Stomach smooth muscle (tissue), 2 donors: Measurements from ENCODE around the gene PLA2G2C.

Experiments used
- H3K27ac ChIP-seq: one replicate; pipeline ENCODE4 v1.7.0; 2013; ENCODE audit warnings: mild to moderate bottlenecking, low read length, inconsistent platforms
- H3K27me3 ChIP-seq, 2 donors: one replicate each; pipeline ENCODE4 v1.7.0; 2013; ENCODE audit warnings: low read length in 2 of 2; ENCODE audit not compliant: insufficient read depth in 2 of 2, control insufficient read depth in 1 of 2
- H3K36me3 ChIP-seq, 2 donors: one replicate each; pipeline ENCODE4 v1.7.0; 2013; ENCODE audit warnings: low read length in 2 of 2; ENCODE audit not compliant: control insufficient read depth in 2 of 2, insufficient read depth in 2 of 2
- H3K4me1 ChIP-seq: one replicate; pipeline ENCODE4 v1.7.0; 2013; ENCODE audit warnings: low read length; ENCODE audit not compliant: control insufficient read depth, insufficient read depth
- H3K4me3 ChIP-seq, 2 donors: one replicate each; pipeline ENCODE4 v1.7.0; 2013; ENCODE audit warnings: low read length in 2 of 2
- H3K9ac ChIP-seq, 2 donors: one replicate each; pipeline ENCODE4 v1.7.0; 2013; ENCODE audit warnings: low read length in 2 of 2, mild to moderate bottlenecking in 1 of 2
- H3K9me3 ChIP-seq, 2 donors: one replicate each; pipeline ENCODE4 v1.7.0; 2013; ENCODE audit warnings: low read length in 2 of 2; ENCODE audit not compliant: control insufficient read depth in 2 of 2
- donor health status: healthy.
- donor health status: Pancreatic carcinoma.

Gene PLA2G2C

GRCh38 chr1:20184997-20185833 lies 1.1 kb downstream of the PLA2G2C start:
- Histone ChIP-seq H3K4me1 (peaks cover 60% of the 10 kb centered on the region), H3K9ac (peak overlapping the region; percentile 79 to 94), H3K36me3 (no peaks in the 10 kb centered on the region), H3K4me3 (peak overlapping the region; percentile 64 to 78), H3K27ac (peak overlapping the region; percentile 97), H3K27me3 (peaks cover 0 to 2% of the 10 kb centered on the region in 2 donors), H3K9me3 (no peaks in the 10 kb centered on the region)

- Histone ChIP-seq H3K4me1 (peaks cover 65% of the 10 kb centered on the region), H3K27ac (peak overlapping the region; percentile 97), H3K4me3 (peak overlapping the region in 1 of 2 donors; percentile 15), H3K9ac (peak overlapping the region; percentile 36 to 52), H3K27me3 (peaks cover 0 to 2% of the 10 kb centered on the region in 2 donors), H3K9me3 (no peaks in the 10 kb centered on the region), H3K36me3 (no peaks in the 10 kb centered on the region)
These were observed 1.8 kb downstream of the PLA2G2C start for GRCh38 chr1:20184481-20184900.

DNA sequence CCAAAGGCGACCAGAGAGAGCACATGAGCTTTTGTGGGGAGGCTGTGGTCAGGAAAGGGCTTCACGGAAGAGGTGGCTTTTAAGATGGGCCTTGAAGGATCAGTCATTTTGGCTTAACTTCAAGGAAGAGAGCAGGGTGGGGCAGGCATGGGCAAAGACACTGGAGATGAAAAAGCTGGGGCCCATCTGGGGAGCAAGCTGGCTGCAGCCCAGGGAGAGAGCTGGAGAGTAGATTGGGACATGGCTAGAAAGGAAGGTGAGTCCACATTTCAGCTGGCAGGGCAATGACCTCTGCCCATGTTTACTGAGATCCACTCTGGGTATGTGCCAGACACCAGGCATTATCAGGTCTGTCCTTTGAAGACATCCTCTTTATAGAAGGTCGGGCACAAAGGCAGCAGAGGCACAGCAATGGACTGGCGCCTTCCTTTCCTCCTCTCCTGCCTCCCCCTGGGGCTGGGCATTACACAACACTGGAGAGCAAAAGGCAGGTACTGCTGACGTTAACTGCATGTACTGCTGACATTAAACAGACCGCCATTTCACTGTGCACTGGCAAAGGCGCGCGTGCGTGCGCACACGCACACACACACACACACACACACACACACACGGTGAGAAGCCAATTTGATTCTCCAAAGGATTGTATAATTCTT lies 2.6 kb downstream of the PLA2G2C start:
- H3K27ac ChIP-seq, result peak overlapping the region; percentile 97
- H3K9me3 ChIP-seq, result no peaks in the 10 kb centered on the region
- H3K36me3 ChIP-seq, result no peaks in the 10 kb centered on the region
- peaks cover 0 to 2% of the 10 kb centered on the region in 2 donors for H3K27me3 ChIP-seq
- peak overlapping the region in 1 of 2 donors; percentile 22 for H3K4me3 ChIP-seq
- peak overlapping the region; percentile 52 to 66 for H3K9ac ChIP-seq
- peaks cover 67% of the 10 kb centered on the region for H3K4me1 ChIP-seq

DNA sequence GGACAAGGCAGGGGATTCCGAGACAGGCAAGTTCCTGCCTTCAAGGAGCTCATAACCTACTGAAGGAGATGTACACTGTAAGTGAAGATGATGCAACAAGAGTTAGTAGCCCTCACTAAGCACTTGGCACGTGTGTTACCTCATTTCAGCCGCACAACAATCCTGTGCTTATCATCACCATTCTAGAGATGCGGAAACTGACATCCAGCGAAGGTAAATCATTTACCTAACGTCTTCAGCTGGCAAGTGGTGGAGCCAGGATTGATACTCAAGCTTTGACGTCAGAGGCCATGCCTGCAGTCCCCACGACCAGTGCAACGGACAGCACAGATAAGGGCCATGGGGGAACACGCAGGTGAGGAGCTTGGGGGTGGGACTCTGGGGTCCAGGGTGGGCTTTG lies 3.3 kb downstream of the PLA2G2C start:
- H3K9me3 ChIP-seq, result no peaks in the 10 kb centered on the region
- no peak overlapping the region for H3K9ac ChIP-seq
- peak overlapping the region; percentile 97 for H3K27ac ChIP-seq
- no peaks in the 10 kb centered on the region for H3K36me3 ChIP-seq
- peaks cover 0 to 2% of the 10 kb centered on the region in 2 donors for H3K27me3 ChIP-seq
- H3K4me3 ChIP-seq, result no peak overlapping the region
- H3K4me1 ChIP-seq, result peaks cover 68% of the 10 kb centered on the region

- peaks cover 63% of the 10 kb centered on the region for H3K4me1 ChIP-seq
- H3K9me3 ChIP-seq, result no peaks in the 10 kb centered on the region
- no peak overlapping the region for H3K9ac ChIP-seq
- no peaks in the 10 kb centered on the region for H3K36me3 ChIP-seq
- peak overlapping the region; percentile 97 for H3K27ac ChIP-seq
- peaks cover 0 to 2% of the 10 kb centered on the region in 2 donors for H3K27me3 ChIP-seq
- no peak overlapping the region for H3K4me3 ChIP-seq
These were observed 3.9 kb downstream of the PLA2G2C start for GRCh38 chr1:20182415-20182814.

DNA sequence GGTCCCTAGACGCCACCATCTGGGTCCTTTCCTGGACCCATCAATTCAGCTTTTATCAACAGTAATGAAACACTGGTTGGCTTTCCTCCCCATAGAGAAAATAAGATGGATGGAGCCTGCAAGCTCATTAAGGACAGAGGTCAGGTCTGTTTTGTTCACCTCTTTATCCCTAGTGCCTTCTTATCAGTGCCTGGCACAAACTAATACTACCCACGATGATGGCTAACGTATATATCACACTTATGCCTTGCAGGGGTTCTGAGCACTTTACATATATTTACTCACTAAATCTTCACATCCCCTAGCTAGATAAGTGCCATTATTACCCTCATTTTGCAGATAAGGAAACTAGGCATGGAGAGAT lies 5.5 kb downstream of the PLA2G2C start:
- no peak overlapping the region for H3K9ac ChIP-seq

DNA sequence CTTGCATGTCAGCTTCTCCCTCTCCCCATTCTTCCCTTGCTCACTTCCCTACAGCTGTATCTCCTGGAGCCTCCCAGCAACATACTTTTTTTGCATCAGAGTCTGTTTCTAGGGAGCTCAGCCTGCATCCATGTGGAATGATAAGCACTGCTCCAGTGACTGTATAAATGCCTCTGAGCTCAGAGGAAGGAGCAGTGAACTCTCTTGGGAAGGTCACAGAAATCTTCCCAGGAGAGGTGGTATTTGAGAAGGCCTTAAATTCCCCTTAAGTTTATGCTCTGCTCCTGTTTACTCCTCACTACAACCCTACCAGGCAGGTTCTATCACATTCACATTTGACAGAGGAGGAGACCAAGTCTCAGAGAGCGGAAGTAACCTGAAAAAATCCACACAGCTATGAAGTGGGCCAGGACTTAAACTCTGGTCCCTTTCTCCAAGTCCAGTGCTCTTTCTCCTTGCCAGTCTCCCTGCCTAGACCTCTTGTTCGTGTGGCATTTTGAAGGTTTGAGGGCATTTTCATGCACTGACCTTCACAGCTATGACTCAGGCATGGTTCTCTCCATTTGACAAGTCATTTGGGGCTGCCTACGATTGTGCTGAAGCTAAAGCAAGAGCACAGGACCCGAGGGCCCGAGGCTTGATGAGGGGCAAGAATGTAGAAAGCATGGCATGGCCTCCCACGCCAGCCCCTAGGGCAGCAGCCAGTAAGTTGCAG lies 6.0 kb downstream of the PLA2G2C start:
- Histone ChIP-seq H3K9me3 (no peaks in the 10 kb centered on the region), H3K4me1 (peaks cover 47% of the 10 kb centered on the region), H3K27ac (peak overlapping the region; percentile 90), H3K27me3 (no peaks in the 10 kb centered on the region), H3K4me3 (no peak overlapping the region), H3K36me3 (no peaks in the 10 kb centered on the region), H3K9ac (no peak overlapping the region)

More for the DNA sequence above, 5.5 kb downstream of the PLA2G2C start:
- Histone ChIP-seq H3K9me3 (no peaks in the 10 kb centered on the region), H3K4me3 (no peak overlapping the region), H3K27me3 (no peaks in the 10 kb centered on the region), H3K27ac (no peak overlapping the region), H3K4me1 (peaks cover 51% of the 10 kb centered on the region), H3K36me3 (no peaks in the 10 kb centered on the region)

GRCh38 chr1:20179371-20180128 lies 6.8 kb downstream of the PLA2G2C start:
- Histone ChIP-seq H3K27me3 (no peaks in the 10 kb centered on the region), H3K9me3 (no peaks in the 10 kb centered on the region), H3K4me1 (peaks cover 41% of the 10 kb centered on the region), H3K36me3 (no peaks in the 10 kb centered on the region), H3K27ac (peak overlapping the region; percentile 90), H3K9ac (peak overlapping the region; percentile 46 to 60), H3K4me3 (peak overlapping the region; percentile 36 to 44)

- Histone ChIP-seq H3K4me1 (peaks cover 37% of the 10 kb centered on the region), H3K4me3 (peak overlapping the region; percentile 36 to 44), H3K27ac (peak overlapping the region; percentile 90), H3K27me3 (no peaks in the 10 kb centered on the region), H3K36me3 (no peaks in the 10 kb centered on the region), H3K9ac (peak overlapping the region; percentile 46 to 60), H3K9me3 (no peaks in the 10 kb centered on the region)
These were observed 7.5 kb downstream of the PLA2G2C start for GRCh38 chr1:20178634-20179370.
